Peyer's patch (tissue), 4 donors: ENCODE data around the gene CYS1.
"Not testable (repeated sequence)": the region's sequence is repeated elsewhere in the genome, so short reads cannot be mapped to it uniquely, and the experiment has no call there.

ENCODE experiments used
- POLR2A ChIP-seq, 2 donors: fragments of 450-650 bp; IDR thresholded peaks; one replicate each; pipeline ENCODE4 v1.5.1; 2017; ENCODE audit warnings: antibody characterized with exemption in 2 of 2, mild to moderate bottlenecking in 2 of 2, moderate library complexity in 2 of 2
- TF ChIP-seq, protein P1 (sequence below), 6 experiments: fragments of 450-650 bp in 4 of 6; fragments of 200-600 bp in 2 of 6; sonication (generic) in 1 of 6; IDR thresholded peaks; one replicate each; pipeline ENCODE4 v1.5.1; 2017 to 2019; ENCODE audit warnings: antibody characterized with exemption in 6 of 6, mild to moderate bottlenecking in 3 of 6, moderate library complexity in 1 of 6

DNA sequence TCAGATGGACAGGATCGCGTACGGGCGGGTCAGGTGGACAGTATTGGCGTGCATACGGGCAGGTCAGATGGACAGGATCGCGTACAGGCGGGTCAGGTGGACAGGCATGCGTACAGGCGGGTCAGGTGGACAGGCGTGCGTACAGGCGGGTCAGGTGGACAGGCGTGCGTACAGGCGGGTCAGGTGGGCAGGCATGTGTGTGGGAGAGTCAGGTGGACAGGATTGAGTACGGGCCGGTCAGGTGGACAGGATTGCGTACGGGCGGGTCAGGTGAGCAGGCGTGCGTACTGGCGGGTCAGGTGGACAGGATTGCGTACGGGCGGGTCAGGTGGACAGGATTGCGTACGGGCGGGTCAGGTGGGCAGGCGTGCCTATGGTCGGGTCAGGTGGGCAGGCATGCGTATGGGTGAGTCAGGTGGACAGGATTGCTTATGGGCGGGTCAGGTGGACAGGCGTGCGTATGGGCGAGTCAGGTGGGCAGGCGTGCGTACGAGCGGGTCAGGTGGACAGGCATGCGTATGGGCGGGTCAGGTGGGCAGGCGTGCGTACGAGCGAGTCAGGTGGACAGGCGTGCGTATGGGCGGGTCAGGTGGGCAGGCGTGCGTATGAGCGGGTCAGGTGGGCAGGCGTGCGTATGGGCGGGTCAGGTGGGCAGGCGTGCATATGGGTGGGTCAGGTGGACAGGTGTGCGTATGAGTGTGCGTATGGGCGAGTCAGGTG is 68.4 kb downstream of the CYS1 start:
- TF ChIP-seq, protein P1, sequence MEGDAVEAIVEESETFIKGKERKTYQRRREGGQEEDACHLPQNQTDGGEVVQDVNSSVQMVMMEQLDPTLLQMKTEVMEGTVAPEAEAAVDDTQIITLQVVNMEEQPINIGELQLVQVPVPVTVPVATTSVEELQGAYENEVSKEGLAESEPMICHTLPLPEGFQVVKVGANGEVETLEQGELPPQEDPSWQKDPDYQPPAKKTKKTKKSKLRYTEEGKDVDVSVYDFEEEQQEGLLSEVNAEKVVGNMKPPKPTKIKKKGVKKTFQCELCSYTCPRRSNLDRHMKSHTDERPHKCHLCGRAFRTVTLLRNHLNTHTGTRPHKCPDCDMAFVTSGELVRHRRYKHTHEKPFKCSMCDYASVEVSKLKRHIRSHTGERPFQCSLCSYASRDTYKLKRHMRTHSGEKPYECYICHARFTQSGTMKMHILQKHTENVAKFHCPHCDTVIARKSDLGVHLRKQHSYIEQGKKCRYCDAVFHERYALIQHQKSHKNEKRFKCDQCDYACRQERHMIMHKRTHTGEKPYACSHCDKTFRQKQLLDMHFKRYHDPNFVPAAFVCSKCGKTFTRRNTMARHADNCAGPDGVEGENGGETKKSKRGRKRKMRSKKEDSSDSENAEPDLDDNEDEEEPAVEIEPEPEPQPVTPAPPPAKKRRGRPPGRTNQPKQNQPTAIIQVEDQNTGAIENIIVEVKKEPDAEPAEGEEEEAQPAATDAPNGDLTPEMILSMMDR (IDR thresholded peaks at IDR 0.05), result not testable (repeated sequence)
- TF ChIP-seq POLR2A (IDR thresholded peaks at IDR 0.05), result not testable (repeated sequence)
